Ovary (tissue), 3 donors: ENCODE results near the gene SCN3B.

Source experiments
- CTCF ChIP-seq, 3 donors: fragments of 450-650 bp in 2 of 3; fragments of 200-600 bp in 1 of 3; IDR thresholded peaks; one replicate each; pipeline versions ENCODE4 v1.5.1 to v1.8.0; 2016 to 2022; ENCODE audit warnings: antibody characterized with exemption in 3 of 3, mild to moderate bottlenecking in 1 of 3
- EP300 ChIP-seq: sonication (generic); formaldehyde crosslinking; IDR thresholded peaks from one replicate; pipeline ENCODE4 v1.6.1; 2017; ENCODE audit warnings: antibody characterized with exemption
- POLR2A ChIP-seq: fragments of 450-650 bp; IDR thresholded peaks from one replicate; pipeline ENCODE4 v1.6.1; 2017; ENCODE audit warnings: antibody characterized with exemption, mild to moderate bottlenecking, moderate library complexity
- donor health status: DM: no; HTN: no; CAD: no.

GRCh38 chr11:123653827-123654565, 428 bp downstream of the SCN3B start:
- TF ChIP-seq CTCF (IDR thresholded peaks at IDR 0.05) (no peak), EP300 (no peak), POLR2A (no peak)
